Measurements from ENCODE around the gene RAB18.
"Not testable (repeated sequence)": the region's sequence is repeated elsewhere in the genome, so short reads cannot be mapped to it uniquely, and the experiment has no call there.

The RAB18 gene

DNA sequence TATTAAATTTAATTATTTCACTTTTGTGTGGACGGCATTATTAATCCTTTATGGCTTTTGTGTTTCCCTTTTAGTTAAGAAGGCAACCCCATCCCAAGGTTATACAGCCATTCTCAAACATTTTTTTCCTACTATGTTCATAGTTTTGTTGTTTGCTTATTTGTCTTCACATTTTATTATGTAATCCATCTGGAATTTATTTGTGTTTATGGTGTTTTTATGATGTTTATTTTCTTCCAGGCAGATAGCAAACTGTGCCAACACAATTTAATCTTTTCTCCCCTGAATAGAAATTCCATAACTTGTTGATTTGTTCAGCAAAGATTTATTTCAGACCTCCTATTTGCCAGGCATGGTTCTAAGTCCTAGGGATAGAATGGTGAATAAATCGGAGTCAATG lies 42.9 kb downstream of the RAB18 start:
- no peak for DNase-seq (ENCODE audit: low spot score)

GRCh38 chr10:27547482-27547881 lies 43.4 kb downstream of the RAB18 start:
- no peak for DNase-seq (ENCODE audit: low spot score)

DNA sequence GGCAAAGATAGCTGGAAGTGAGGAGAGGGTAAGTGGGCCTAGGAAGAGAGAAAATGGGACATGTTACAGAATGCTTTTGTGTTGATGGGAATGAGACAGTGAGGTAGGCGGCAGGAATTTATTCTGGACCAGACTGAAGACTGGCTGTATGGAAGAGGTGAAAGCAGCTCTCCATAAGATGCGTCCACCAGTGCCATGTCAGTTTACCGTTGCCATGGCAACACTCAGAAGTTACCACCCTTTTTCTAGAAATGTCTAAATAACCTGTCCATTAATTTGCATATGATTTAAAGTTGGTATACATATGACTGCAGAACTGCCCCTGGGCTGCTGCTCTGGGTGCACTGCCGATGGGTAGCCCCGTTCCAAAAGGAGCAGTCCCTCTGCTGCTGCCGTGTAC lies 46.7 kb downstream of the RAB18 start:
- no peak for DNase-seq (ENCODE audit: low spot score)

DNA sequence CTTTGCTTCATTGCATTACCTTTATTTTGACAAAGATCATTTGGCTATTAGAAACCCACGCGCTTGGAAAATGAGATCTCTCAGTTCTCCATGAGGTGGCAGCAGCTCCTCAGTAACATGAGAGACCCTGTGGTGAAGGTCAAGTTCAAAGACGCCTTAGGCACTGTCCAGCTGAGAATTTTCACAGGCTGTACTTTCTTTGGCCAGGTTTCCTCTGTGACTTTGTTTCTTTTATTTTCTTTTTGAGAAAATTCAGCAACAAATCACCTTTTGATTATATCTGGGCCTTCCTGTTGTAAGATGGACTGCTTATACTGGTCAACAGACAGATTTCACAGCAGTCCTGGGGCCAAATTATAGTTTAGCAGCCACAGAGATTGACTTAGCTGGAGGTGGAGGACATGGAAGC lies 54.5 kb downstream of the RAB18 start:
- peak; percentile 39 for DNase-seq (ENCODE audit: low spot score)

- no peak for DNase-seq (ENCODE audit: low spot score)
Measured at GRCh38 chr10:27561334-27561733, 57.2 kb downstream of the RAB18 start.

- DNase-seq (ENCODE audit: low spot score): no peak
Measured at GRCh38 chr10:27564398-27564797, 60.3 kb downstream of the RAB18 start.

GRCh38 chr10:27564880-27565279 lies 60.8 kb downstream of the RAB18 start:
- no peak for DNase-seq (ENCODE audit: low spot score)

GRCh38 chr10:27568196-27569175 lies 64.4 kb downstream of the RAB18 start:
- DNase-seq (ENCODE audit: low spot score): peak; percentile 4

DNA sequence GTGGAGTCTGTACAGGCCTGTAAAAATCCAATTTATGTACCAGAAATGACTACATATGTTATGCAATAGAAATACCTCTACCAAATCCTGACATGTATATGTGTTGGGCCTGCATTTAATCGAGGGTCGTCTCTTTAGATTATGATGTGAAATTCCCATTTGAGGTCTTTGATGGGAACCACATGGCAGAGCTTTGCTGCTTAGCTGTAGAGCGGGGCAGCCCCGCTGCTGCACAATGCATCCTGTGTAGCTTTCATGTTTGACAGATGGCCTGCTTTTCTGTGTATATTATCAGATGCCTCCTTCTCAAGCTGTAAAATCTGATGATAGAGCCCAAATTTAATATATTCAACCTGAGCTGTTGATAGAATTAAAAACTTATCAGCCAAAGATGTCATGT lies 65.8 kb downstream of the RAB18 start:
- no peak for DNase-seq (ENCODE audit: low spot score)

GRCh38 chr10:27577038-27577437 lies 72.9 kb downstream of the RAB18 start:
- DNase-seq (ENCODE audit: low spot score): not testable (repeated sequence)

DNA sequence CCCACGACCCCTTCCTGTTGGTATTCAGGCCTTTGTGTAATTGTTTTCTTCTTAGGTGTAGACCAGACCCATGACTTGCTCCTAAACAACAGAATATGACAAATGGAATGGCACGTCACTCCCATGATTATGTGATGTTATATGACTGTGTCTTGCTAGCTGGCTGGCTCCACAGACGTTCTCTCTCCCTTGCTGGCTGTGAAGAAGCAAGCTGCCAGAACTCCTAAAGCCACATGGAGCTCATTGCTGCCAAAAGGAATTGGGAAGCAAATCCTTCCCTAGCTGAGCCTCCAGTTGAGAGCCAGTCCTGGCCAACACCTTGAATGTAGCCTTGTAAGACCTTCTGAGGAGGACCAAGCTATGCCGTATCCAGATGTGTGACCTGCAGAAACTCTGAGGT lies 74.2 kb downstream of the RAB18 start:
- DNase-seq (ENCODE audit: low spot score): no peak

DNA sequence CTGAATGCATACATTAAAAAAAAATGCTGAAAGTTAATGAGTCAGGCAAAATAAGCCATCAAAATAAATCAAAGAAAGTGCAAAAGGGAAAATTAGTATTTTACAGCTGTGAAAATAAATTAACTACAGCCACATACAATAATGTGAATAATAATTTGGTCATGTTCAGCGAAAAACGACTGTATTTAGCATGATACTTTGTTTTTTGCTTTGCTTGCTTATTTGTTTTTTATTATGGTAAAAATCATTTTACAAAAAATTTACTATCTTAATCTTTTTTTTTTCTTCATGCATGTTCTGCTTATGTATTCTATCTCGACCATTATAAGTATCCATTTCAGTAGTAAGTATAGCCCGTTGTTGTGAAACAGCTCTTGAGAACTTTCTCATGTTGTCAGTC lies 77.1 kb downstream of the RAB18 start:
- no peak for DNase-seq (ENCODE audit: low spot score)

DNA sequence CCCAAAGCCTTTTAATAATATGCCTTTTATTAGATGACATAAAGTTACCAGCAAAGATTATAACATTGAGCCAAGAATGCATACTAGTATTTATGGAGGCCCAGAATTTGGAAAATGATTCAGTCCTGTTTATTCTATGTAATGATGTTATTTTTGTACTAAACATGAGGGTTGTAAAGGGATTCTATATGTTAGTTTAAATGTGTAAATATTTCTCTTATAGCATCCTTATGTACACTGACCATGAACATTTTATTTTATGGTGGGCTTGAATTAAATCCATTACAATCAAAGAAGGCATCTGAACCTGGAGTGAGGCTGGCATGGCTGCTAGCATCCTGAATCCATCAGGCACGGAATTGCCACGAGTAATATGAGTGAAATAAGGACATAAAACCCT lies 80.2 kb downstream of the RAB18 start:
- DNase-seq (ENCODE audit: low spot score): no peak

All from activated CD4-positive, alpha-beta T cell treated with anti-CD3 and anti-CD28 coated beads, Interleukin-2, Interleukin-4, amounts not matched to agents 100 ng/mL and 50 ng/mL, durations not matched to agents 16 hours and 8 hours (primary cell).